C4-2B (cell line): ENCODE measurements around the gene POLE3.

Source experiments
- ZFX ChIP-seq: fragments of 450-650 bp; IDR thresholded peaks from 2 replicates; pipeline ENCODE4 v1.6.1; 2017
- TF ChIP-seq, protein P1 (sequence below): fragments of 450-650 bp; conservative IDR thresholded peaks from 2 replicates; pipeline ENCODE4 v1.5.1; 2017; ENCODE audit warnings: mild to moderate bottlenecking

GRCh38 chr9:113386571-113387393, 23.7 kb downstream of the POLE3 start:
- TF ChIP-seq, protein P1, sequence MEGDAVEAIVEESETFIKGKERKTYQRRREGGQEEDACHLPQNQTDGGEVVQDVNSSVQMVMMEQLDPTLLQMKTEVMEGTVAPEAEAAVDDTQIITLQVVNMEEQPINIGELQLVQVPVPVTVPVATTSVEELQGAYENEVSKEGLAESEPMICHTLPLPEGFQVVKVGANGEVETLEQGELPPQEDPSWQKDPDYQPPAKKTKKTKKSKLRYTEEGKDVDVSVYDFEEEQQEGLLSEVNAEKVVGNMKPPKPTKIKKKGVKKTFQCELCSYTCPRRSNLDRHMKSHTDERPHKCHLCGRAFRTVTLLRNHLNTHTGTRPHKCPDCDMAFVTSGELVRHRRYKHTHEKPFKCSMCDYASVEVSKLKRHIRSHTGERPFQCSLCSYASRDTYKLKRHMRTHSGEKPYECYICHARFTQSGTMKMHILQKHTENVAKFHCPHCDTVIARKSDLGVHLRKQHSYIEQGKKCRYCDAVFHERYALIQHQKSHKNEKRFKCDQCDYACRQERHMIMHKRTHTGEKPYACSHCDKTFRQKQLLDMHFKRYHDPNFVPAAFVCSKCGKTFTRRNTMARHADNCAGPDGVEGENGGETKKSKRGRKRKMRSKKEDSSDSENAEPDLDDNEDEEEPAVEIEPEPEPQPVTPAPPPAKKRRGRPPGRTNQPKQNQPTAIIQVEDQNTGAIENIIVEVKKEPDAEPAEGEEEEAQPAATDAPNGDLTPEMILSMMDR, result no peak
- no peak for TF ChIP-seq ZFX
